Brain microvascular endothelial cell (primary cell): ENCODE data around the gene CIITA.

Source experiments
- DNase-seq: peaks from one replicate; pipeline ENCODE4 v3.0.0-alpha.2; 2020
- H3K27ac ChIP-seq: fragments of 250-450 bp; sonication (Bioruptor Pico); 2 replicates; pipeline ENCODE4 v1.5.1; 2020; ENCODE audit warnings: mild to moderate bottlenecking, moderate library complexity
- H3K27me3 ChIP-seq: fragments of 250-450 bp; sonication (Bioruptor Pico); replicated peaks from 2 replicates; pipeline ENCODE4 v1.5.1; 2020; ENCODE audit warnings: mild to moderate bottlenecking
- H3K36me3 ChIP-seq: fragments of 250-450 bp; sonication (Bioruptor Pico); replicated peaks from 2 replicates; pipeline ENCODE4 v1.5.1; 2020; ENCODE audit warnings: mild to moderate bottlenecking
- H3K4me3 ChIP-seq: 2 replicates; pipeline ENCODE4 v1.5.1; 2011; ENCODE audit warnings: low read depth, mild to moderate bottlenecking, control low read depth, low read length, moderate library complexity
- in situ Hi-C: cut with HindIII; loops from 2 replicates; pipeline ENCODE4 v1.10.0; 2017; ENCODE audit warnings: low sequenced_read_pairs, low pct_ligation_motif_present
- TF ChIP-seq, protein P1 (sequence below): IDR thresholded peaks from 2 replicates; pipeline ENCODE4 v1.5.1; 2011; ENCODE audit warnings: low read depth, mild to moderate bottlenecking, moderate library complexity, low read length, control low read depth, inconsistent platforms; ENCODE audit errors: missing control alignments

Gene CIITA

DNA sequence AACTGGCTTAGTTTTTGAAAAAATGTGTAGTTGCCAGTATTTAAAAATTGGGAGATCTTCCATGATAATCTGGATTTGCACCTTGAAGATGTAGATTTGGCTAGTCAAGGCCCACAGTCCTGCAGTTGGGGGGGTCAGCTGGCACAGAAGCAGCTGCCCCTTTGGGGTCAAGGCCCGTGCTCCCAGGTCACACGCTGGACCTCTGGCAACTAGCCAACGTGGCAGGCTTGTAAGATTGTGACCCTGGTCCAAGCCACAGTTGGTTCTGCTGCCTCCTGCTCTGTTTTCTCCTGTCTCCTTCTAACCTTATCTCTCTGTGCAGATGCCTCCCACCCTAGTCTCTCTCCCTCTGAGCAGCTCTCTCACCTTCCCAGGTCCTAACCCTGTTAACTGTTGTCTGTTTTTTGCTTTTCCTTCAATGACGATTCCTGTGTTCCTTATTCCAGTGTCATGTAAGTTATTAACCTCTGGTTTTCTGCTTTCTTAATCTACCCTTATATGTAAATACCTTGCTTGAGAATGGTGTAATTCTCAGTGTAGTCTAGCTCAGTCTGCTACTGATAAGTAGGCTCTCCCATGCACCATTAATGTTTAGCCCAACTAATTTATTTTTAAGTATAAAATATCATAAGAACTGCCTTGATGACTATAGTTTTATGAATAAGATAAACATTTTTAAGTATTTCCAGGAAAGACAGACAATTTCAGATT is 95.3 kb downstream of the CIITA start:
- Histone ChIP-seq H3K4me3 (no peak overlapping the region), H3K27me3 (no peaks in the 10 kb centered on the region), H3K27ac (no peak overlapping the region), H3K36me3 (peaks cover 11% of the 10 kb centered on the region)
- in situ Hi-C loops, result loop anchor here (25.0 kb wide), 1 partner anchor 390 kb away; no protein-coding TSS in a partner anchor
- no peak for DNase-seq
- TF ChIP-seq, protein P1, sequence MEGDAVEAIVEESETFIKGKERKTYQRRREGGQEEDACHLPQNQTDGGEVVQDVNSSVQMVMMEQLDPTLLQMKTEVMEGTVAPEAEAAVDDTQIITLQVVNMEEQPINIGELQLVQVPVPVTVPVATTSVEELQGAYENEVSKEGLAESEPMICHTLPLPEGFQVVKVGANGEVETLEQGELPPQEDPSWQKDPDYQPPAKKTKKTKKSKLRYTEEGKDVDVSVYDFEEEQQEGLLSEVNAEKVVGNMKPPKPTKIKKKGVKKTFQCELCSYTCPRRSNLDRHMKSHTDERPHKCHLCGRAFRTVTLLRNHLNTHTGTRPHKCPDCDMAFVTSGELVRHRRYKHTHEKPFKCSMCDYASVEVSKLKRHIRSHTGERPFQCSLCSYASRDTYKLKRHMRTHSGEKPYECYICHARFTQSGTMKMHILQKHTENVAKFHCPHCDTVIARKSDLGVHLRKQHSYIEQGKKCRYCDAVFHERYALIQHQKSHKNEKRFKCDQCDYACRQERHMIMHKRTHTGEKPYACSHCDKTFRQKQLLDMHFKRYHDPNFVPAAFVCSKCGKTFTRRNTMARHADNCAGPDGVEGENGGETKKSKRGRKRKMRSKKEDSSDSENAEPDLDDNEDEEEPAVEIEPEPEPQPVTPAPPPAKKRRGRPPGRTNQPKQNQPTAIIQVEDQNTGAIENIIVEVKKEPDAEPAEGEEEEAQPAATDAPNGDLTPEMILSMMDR, result no peak

DNA sequence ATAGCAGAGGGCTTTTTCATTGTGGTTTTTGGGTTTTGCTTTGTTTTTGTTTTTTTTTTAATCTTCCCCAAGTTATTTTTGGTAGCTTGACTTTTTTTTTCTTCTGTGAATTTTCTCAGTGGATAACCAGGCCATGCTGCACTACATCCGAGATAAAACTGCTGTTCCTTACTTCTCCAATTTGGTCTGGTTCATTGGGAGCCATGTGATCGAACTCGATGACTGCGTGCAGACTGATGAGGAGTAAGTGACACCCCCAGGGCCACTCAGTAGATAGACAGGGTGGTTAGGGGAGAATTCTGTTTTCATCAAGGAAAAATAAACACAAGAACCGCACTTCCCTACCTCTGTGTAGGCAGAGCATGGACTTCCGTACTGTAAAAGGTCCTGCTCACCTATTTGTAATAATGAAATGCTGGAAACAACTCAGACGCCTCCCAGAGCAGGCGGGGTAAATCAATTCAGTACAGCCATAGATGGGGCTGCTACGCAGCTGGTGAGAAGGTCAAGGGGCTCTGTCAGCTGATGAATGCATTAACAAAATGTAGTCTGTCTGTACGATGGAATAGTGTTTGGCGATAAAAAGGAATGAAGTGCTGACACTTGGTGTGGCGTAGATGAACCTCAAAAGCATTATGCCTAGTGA is 95.9 kb downstream of the CIITA start:
- Histone ChIP-seq H3K27me3 (no peaks in the 10 kb centered on the region), H3K4me3 (no peak overlapping the region), H3K36me3 (peaks cover 13% of the 10 kb centered on the region), H3K27ac (no peak overlapping the region)
- in situ Hi-C loops, result loop anchor here (25.0 kb wide), 1 partner anchor 389 kb away; no protein-coding TSS in a partner anchor
- TF ChIP-seq, protein P1, result no peak
- DNase-seq, result no peak

DNA sequence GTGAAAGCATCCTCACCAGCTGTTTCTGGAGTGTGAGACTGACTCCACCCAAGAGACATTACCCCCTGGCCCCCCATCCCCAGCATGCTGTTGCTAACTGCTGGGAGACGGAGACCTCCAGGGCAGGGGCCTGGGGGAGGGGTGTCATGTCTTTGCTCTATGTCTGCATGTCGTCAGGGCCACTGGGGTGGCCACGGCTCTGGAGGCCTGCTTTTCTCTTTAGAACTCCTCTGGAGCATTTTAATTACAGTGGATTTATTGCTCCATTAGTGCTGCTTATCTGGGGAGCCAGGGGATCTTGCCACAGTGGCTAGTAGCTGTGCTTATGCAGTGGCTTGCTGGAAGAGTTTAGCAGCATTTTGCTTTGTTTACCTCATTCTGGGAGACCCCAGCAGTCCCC is 99.6 kb downstream of the CIITA start:
- peaks cover 6% of the 10 kb centered on the region for H3K36me3 ChIP-seq
- no peak overlapping the region for H3K27ac ChIP-seq
- no peak for DNase-seq
- TF ChIP-seq, protein P1, result no peak
- no peak overlapping the region for H3K4me3 ChIP-seq
- in situ Hi-C loops, result no loop called here
- H3K27me3 ChIP-seq, result no peaks in the 10 kb centered on the region

DNA sequence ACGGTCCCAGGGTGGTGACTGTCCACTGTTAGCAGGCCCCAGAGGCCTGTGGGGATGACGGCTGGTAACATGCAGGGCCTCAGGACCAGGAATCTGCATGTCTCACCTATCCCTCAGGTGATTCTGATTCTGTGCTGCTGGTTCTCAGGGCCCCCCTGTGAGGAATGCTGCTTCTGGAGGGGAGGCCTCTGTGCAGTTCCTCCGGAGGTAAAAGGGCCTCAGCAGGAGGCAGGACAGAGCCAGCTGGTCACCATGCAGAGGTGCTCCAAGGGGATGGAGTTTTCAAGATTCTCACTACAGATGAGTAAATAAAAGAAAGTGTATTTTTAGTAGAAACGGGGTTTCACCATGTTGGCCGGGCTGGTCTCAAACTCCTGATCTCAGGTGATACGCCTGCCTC is 101.1 kb downstream of the CIITA start:
- no peak overlapping the region for H3K4me3 ChIP-seq
- no peaks in the 10 kb centered on the region for H3K27me3 ChIP-seq
- in situ Hi-C loops, result no loop called here
- H3K36me3 ChIP-seq, result peaks cover 6% of the 10 kb centered on the region
- TF ChIP-seq, protein P1, result no peak
- DNase-seq, result no peak
- H3K27ac ChIP-seq, result no peak overlapping the region

DNA sequence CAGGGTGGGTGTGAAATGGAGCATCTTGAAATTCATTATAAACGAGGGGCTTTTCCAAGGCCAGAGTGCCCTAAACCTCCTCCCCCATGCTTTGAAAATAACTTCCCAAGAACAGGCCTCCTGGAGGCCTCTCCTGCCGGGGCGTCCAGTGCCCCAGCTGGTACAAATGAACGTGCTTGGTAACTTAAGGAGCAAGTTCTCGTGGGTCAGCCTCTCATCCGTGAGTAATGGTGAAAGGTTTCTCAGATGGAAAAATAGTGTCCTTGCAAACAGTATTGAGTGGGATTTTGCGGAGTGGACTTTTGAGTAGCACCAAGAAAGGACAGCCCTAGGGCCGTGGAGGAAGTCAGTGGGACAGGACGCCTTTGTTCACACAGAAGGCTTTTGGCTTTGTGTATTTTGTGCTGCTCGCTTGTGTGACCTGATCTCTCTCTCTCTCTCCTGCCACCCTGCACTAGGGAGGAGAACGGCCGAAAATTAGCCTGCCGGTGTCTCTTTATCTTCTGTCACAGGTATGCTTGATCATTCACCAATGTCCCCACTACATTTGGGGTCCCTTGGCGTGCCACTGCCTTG is 102.0 kb downstream of the CIITA start:
- in situ Hi-C loops, result no loop called here
- Histone ChIP-seq H3K36me3 (peaks cover 5% of the 10 kb centered on the region), H3K27ac (no peak overlapping the region), H3K4me3 (no peak overlapping the region), H3K27me3 (no peaks in the 10 kb centered on the region)
- TF ChIP-seq, protein P1, result no peak
- DNase-seq, result no peak
